ENCODE measurements around the gene REXO1.
"Not testable (repeated sequence)": the region's sequence is repeated elsewhere in the genome, so short reads cannot be mapped to it uniquely, and the experiment has no call there.

REXO1 gene, protein sequence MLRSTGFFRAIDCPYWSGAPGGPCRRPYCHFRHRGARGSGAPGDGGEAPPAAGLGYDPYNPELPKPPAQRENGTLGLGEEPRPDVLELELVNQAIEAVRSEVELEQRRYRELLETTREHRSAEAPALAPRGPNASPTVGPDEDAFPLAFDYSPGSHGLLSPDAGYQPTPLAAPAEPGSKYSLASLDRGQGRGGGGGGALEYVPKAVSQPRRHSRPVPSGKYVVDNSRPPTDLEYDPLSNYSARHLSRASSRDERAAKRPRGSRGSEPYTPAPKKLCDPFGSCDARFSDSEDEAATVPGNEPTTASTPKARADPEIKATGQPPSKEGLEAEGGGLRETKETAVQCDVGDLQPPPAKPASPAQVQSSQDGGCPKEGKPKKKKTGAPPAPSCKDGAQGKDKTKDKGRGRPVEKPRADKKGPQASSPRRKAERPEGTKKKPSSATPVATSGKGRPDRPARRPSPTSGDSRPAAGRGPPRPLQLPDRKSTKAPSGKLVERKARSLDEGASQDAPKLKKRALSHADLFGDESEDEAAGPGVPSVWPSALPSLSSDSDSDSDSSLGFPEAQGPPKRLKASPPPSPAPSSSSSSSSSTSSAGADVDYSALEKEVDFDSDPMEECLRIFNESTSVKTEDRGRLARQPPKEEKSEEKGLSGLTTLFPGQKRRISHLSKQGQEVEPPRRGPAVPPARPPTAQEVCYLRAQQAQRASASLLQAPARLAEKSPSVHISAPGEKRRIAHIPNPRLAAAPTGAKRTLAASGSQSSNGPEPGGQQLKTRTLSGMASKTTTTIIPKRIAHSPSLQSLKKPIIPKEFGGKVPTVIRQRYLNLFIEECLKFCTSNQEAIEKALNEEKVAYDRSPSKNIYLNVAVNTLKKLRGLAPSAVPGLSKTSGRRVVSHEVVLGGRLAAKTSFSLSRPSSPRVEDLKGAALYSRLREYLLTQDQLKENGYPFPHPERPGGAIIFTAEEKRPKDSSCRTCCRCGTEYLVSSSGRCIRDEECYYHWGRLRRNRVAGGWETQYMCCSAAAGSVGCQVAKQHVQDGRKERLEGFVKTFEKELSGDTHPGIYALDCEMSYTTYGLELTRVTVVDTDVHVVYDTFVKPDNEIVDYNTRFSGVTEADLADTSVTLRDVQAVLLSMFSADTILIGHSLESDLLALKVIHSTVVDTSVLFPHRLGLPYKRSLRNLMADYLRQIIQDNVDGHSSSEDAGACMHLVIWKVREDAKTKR

GRCh38 chr19:1848399-1849131, at the start of gene REXO1:
Gene REXO1, minus strand, starts transcription at chr19:1848483. Its CDS starts 125 bp downstream, at chr19:1848358.
- peak; percentile 86 to 94 for DNase-seq

DNA sequence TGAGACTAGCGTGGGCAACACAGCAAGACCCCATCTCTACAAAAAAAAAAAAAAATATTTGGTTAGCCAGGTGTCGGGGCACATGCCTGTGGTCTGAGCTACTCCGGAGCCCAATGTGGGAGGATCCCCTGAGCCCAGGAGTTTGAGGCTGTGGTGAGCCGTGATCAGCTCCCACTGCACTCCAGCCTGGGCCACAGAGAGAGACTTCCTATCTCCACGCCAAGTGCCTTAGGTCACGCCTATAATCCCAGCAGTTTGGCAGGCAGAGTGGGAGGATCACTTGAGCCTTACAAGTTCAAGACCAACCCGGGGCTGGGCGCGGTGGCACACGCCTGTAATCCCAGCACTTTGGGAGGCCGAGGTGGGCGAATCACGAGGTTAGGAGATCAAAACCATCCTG, 48.2 kb upstream of the REXO1 start:
- no peak for DNase-seq

GRCh38 chr19:1893791-1894190, 45.5 kb upstream of the REXO1 start:
- DNase-seq: no peak

GRCh38 chr19:1889907-1890306, 41.6 kb upstream of the REXO1 start:
- DNase-seq: no peak

- DNase-seq: no peak
Measured at GRCh38 chr19:1888385-1888784, 40.1 kb upstream of the REXO1 start.

GRCh38 chr19:1886360-1886759, 38.1 kb upstream of the REXO1 start:
- not testable (repeated sequence) for DNase-seq

- DNase-seq: peak; percentile 68 to 90
Measured at GRCh38 chr19:1885398-1886119, 37.3 kb upstream of the REXO1 start, which contains the start of gene ABHD17A. Gene ABHD17A, minus strand, starts transcription at chr19:1885496. Its CDS starts 3,930 bp downstream, at chr19:1881566.

DNA sequence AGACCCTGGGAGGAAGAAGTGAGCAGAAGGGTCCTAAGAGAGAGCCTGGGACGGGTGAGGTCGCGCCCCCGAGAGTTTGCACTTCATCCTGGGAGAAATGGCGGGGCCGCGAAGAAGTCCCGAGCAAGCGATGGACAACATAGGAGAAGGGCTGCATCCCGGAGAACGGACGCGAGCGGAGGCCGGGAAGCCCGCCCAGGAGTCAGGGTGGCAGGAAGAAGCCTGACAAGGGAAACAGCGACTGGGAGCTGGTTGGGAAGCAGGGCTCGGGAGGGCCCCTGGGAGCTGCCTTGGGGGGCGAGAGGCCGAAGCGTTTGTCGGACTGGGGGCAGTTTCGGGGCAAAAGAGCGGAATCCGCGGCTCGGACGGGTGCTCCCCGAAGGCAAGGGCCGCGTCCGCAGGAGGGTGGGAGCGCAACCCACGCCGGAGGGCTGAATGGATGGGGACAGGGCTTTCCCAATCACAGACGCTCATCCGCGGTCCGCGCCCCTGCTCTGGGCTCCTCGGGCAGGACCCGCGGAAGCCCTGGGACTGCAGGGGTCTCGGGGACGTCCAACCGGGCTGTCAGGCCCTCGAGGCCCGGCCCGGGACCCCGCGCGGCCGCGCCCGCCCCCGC, 36.5 kb upstream of the REXO1 start:
- DNase-seq: no peak

DNA sequence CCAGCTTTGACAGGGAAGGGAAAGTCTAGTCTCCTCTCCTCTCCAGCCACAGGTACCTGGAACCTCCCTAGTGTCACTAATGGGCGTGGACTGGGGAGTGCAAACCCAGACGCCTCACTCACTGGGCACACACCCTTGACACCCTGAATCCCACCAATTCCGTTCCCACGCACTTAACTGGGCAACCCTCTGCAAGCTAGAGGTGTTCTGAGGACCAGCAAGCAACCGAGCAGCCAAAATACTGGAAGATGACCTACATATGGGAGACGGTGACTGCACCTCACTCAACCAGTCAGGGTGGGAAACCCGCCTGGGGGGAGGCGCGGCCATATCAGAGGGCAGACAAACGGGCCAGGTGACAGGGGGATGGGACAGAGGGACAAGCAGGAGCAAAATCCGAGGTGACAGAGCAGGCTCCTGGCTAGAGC, 36.0 kb upstream of the REXO1 start:
- DNase-seq: no peak

- DNase-seq: no peak
Measured at GRCh38 chr19:1883784-1884183, 35.5 kb upstream of the REXO1 start.

GRCh38 chr19:1882786-1883692, 34.8 kb upstream of the REXO1 start:
- DNase-seq: no peak

- DNase-seq: no peak
Measured at GRCh38 chr19:1882089-1882785, 34.0 kb upstream of the REXO1 start.

DNA sequence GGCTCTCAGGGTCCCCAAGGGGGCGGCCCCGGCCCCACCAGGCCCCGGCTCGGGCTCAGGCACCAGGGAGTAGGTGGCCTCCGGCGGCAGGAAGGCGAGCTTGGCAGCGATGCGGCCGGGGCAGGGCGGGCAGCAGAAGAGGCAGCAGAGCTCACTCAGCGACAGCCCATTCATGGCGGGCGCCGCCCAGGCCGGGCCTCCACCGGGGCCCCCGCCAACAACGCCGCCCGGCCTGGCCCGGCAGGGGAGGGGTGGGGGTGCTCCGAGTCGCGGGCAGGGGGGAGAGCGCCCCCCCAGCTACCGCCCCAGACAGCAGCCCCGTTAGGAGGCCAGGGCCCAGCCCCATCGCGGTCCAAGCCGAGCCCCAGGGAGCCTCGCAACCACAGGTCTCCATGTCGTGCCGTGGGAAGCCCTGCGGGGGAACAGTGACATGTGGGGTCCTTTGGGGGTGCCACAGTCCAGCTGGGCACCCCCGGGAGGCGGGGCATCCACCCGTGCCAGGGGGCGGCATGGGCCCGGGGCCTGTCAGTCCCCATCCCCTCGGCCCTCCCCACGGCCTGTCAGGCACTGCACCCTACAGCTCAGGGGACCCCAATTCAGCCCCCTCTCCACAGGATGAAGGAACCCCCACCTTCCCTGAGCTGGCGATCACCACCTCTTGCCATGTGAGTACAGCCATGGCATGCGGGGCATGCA, 33.3 kb upstream of the REXO1 start:
- DNase-seq: not testable (repeated sequence)

DNA sequence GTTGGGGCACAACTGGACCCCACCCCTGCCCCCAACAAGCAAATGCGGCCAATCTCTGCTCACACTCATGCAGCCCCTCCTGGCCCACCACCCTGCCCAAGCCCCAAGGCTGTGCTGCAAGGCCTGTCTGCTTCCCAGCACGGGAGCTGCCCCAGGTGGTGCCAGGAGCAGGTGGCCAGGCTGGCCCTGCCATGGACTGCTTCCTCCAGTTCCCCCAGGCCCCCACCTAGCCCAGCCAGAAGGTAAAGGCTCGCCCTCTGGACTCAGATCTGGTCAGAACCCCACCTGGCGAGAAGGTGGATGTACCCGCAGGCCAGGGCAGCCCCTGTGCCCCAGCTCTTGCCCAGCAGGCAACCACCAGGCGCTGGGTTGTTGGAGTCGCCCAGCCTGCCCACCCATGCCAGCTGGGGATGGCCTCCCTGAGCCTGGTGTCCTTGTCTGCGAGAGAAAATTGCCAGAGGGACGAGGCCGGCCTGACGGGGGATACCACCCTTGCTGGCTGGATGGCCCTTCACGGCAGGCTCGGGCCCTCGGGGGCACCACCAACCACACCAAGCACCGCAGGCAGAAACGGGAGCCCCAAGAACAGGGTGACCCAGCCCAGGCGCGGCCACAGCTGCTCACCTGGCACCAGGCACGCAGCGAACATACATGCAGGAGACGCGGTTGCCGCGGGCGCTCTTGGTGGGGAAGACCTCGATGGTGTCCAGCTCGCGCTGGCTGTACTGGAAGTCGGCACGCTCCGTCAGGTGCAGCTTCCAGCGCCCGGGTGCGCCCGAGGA, 32.5 kb upstream of the REXO1 start:
- no peak for DNase-seq

DNA sequence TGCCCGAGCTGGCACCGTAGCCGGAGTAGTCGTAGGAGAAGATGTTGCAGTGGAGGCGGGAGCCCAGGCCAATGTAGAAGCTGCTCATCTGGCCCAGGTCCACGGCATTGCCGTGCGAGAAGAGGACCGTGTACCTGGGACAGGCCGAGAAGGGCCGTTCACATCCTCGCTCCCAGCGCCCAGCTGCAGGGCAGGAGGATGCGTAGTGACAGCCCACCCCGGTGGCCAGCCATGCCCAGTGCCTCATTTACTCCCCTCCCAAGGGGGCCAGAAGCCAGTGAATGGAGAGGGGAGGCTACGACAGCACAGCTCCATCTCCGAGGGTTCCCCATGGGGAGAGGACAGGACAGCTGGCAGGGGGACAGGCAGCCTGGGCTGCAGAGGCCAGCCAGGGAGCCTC, 31.7 kb upstream of the REXO1 start:
- DNase-seq: not testable (repeated sequence)

DNA sequence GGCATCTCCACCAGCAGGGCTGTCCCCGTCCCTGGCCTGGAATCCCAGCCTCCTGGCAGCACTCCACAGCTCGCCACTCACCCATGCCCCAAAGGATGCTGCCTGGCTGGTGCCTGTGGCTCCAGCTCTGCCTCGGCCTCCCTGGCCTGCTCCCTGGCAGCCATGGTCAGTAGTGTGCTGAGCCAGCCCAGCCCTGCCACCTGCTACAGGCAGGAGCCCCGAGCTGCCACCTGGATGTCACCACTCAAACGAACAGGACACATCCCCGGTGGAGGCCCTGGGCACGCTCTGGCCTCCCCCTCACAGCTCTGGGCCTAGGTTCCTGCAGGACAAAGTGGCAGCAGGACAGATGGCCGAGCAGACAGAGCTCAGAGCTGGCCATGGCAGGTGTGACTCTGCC, 30.3 kb upstream of the REXO1 start:
- DNase-seq: not testable (repeated sequence)

GRCh38 chr19:1877280-1877660, 29.0 kb upstream of the REXO1 start:
- DNase-seq: not testable (repeated sequence)
